K562 (cell line): ENCODE results near the gene EEF2. TPM values are rescaled to one million over a fixed set of nuclear protein-coding genes. Genes with fewer than 3 reads are reported as not detected.
A peak's percentile ranks its signal among the peaks of the same experiment; 100 is the strongest.

ENCODE experiments used
- CBX1 ChIP-seq: sonication (generic); IDR thresholded peaks from 2 replicates; pipeline ENCODE4 v1.6.1; 2016; ENCODE audit warnings: antibody characterized with exemption, low read depth, mild to moderate bottlenecking
- FOSL1 ChIP-seq: fragments of 200-800 bp; sonication (Bioruptor generic); conservative IDR thresholded peaks from 2 replicates; pipeline ENCODE4 v1.6.1; 2016; ENCODE audit warnings: missing genetic modification characterization, missing compliant biosample characterization
- MAZ ChIP-seq, 2 experiments: fragments of 450-650 bp in 1 of 2; sonication (generic) in 1 of 2; formaldehyde crosslinking; IDR thresholded peaks in 1 of 2; conservative IDR thresholded peaks in 1 of 2; 2 replicates each; pipeline versions ENCODE4 v1.4.0 to v1.5.0; 2020; ENCODE audit warnings: mild to moderate bottlenecking in 1 of 2, missing genetic modification reagents in 1 of 2
- MBD2 ChIP-seq: sonication (generic); IDR thresholded peaks from 2 replicates; pipeline ENCODE4 v1.6.1; 2016; ENCODE audit warnings: low read depth, borderline replicate concordance
- NR2C2 ChIP-seq, 2 experiments: fragments of 200-800 bp in 1 of 2; sonication (Bioruptor generic) in 1 of 2; sonication (generic) in 1 of 2; formaldehyde crosslinking in 1 of 2; IDR thresholded peaks; 2 replicates each; pipeline versions ENCODE4 v1.6.1 to v1.8.0; 2016 to 2022; ENCODE audit warnings: mild to moderate bottlenecking in 1 of 2, missing compliant biosample characterization in 1 of 2, missing genetic modification characterization in 1 of 2, missing genetic modification reagents in 1 of 2
- POLR2A ChIP-seq: fragments of 450-650 bp; conservative IDR thresholded peaks from 2 replicates; pipeline ENCODE4 v1.6.1; 2016
- POLR2G ChIP-seq: fragments of 200-400 bp; formaldehyde crosslinking; IDR thresholded peaks from 2 replicates; pipeline ENCODE4 v1.6.1; 2017; ENCODE audit warnings: low read depth, mild to moderate bottlenecking, antibody characterized with exemption, low read length, moderate library complexity
- RBFOX2 ChIP-seq: fragments of 200-400 bp; formaldehyde crosslinking; IDR thresholded peaks from 2 replicates; pipeline ENCODE4 v1.6.1; 2017; ENCODE audit warnings: low read depth, mild to moderate bottlenecking, low read length, moderate library complexity
- SMARCA4 ChIP-seq: fragments of 450-650 bp; IDR thresholded peaks from 2 replicates; pipeline ENCODE4 v1.6.1; 2016
- TBL1XR1 ChIP-seq, 2 experiments: IDR thresholded peaks; 2 replicates each; pipeline ENCODE4 v1.6.1; 2012; ENCODE audit warnings: improper control_type of control experiment in 2 of 2, low read length in 2 of 2, mild to moderate bottlenecking in 1 of 2
- ZC3H8 ChIP-seq: fragments of 450-650 bp; IDR thresholded peaks from 2 replicates; pipeline ENCODE4 v1.6.1; 2017
- ZFX ChIP-seq: sonication (generic); formaldehyde crosslinking; IDR thresholded peaks from 2 replicates; pipeline ENCODE4 v1.8.0; 2022; ENCODE audit warnings: mild to moderate bottlenecking, missing genetic modification reagents, moderate library complexity
- ZNF175 ChIP-seq: fragments of 200-800 bp; sonication (Bioruptor generic); IDR thresholded peaks from 2 replicates; pipeline ENCODE4 v1.6.1; 2016; ENCODE audit warnings: low read depth, mild to moderate bottlenecking, missing genetic modification characterization, missing compliant biosample characterization
- polyA plus RNA-seq, 8 experiments: library from polyadenylated mRNA; depleted of rRNA in 4 of 8; stranded (reverse) in 5 of 8; unstranded in 3 of 8; fragments of >200 nt; fragmentation: Nextera tagmentation in 2 of 8; fragmentation: Illumina TruSeq in 1 of 8; extraction: Ambion mirVana in 2 of 8; extraction: Trizol in 1 of 8; gene quantifications; 2 replicates each; pipeline versions ENCODE4 v1.2.1 to v1.2.3, GENCODE V29; 2011 to 2014; ENCODE audit warnings: inconsistent platforms in 1 of 8, missing spikeins in 1 of 8
- total RNA-seq, 7 experiments: library from RNA; depleted of rRNA in 6 of 7; stranded (reverse); fragments of >200 nt in 6 of 7; fragmentation: Illumina TruSeq in 2 of 7; extraction: Trizol in 2 of 7; gene quantifications; 2 replicates each; pipeline versions ENCODE4 v1.2.1 to v1.2.3, GENCODE V29; 2011 to 2021; ENCODE audit warnings: low replicate concordance in 1 of 7
- TF ChIP-seq, protein P1 (sequence below), 3 experiments: fragments of 200-800 bp in 1 of 3; sonication (Bioruptor generic) in 1 of 3; sonication (generic) in 1 of 3; formaldehyde crosslinking in 1 of 3; IDR thresholded peaks; 2 replicates each; pipeline versions ENCODE4 v1.6.1 to v1.8.0; 2016 to 2022; ENCODE audit warnings: mild to moderate bottlenecking in 2 of 3, missing compliant biosample characterization in 2 of 3, missing genetic modification characterization in 2 of 3, missing genetic modification reagents in 1 of 3
- TF ChIP-seq, protein P2 (sequence below), 2 experiments: fragments of 450-650 bp in 1 of 2; sonication (generic) in 1 of 2; formaldehyde crosslinking in 1 of 2; IDR thresholded peaks; 2 replicates each; pipeline versions ENCODE4 v1.7.1 to v1.9.0; 2016 to 2022; ENCODE audit warnings: inconsistent platforms in 1 of 2, mild to moderate bottlenecking in 1 of 2, missing genetic modification reagents in 1 of 2

The EEF2 gene
- total and polyA plus RNA-seq, 9 of the 15 experiments (the other 6 are each of a cell fraction or from before 2014, with no cell fraction given): 372 to 3,003 (median 1,453) TPM

DNA sequence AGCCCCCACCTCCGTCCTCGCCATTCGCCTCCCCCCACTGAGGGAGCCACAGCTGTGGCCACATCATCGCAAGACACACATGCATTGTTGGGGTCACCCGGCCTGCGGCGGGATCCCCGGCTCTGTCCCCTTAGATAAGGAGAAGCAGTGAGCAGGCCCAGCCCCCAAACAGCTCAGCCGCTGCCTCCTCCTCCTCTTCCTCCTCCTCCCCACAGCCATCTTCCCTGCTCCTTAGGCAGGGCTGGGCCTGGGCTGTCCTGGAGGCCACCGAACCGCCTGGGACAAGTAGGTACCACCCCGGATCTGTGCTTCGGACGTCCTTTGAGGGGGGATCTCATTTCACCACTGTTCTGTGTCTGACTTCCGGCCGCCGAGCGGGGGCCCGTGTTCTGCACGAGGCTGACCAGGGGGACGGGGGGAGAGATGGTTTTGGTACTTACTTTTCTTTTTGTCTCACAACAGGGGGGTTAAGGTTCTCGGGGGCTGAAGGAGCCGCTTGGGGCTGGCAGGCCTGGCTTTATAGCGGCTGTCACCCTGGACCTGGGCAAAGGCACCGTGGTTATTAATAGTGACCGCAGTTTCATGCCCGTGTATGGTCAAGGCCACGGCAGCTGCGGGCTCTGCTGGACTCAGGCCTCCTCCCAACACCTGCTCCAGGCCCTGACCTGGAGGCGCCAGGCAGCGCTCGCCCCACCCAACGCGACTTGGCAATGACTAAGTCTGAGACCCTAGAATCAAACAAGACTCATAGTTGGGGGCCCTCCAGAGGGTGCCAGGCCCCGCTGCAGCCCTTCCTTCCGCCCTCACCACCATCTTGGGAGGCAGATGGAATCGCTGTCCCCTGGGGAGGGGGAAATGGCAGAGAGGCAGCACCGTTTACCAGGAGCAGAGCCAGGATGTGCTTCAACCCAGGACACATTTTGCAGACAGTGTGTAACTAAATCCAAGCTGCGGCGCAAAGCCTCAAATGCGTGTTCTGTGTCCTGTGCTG lies 34.1 kb downstream of the EEF2 start (continued):
- TF ChIP-seq ZFX: peak; percentile 79
- TF ChIP-seq ZC3H8: 0 out of 2 replicates have a peak, but pooled peaks have one; percentile 58
- TF ChIP-seq, protein P1, sequence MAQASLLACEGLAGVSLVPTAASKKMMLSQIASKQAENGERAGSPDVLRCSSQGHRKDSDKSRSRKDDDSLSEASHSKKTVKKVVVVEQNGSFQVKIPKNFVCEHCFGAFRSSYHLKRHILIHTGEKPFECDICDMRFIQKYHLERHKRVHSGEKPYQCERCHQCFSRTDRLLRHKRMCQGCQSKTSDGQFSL (CRISPR knock-in tag; IDR thresholded peaks at IDR 0.05): peak; percentile 75; the same call in 1 of the 2 replicates
- TF ChIP-seq, protein P1 (tag; IDR thresholded peaks at IDR 0.05): no peak
- peak; percentile 75 for TF ChIP-seq RBFOX2
- peak in 1 of 2 experiments; percentile 42; a peak in 1 of 4 replicates for TF ChIP-seq TBL1XR1 (IDR thresholded peaks at IDR 0.05; ENCODE audit: low read length in 2 of 2)
- peak; percentile 13 to 49; a peak in 3 of 4 replicates for TF ChIP-seq MAZ (CRISPR knock-in tag; conservative IDR thresholded peaks at IDR 0.05 in 1 of 2, IDR thresholded peaks at IDR 0.05 in 1 of 2)
- TF ChIP-seq POLR2G: peak; percentile 72
- 0 out of 2 replicates have a peak, but pooled peaks have one; percentile 50 for TF ChIP-seq NR2C2 (CRISPR knock-in tag; IDR thresholded peaks at IDR 0.05)
- TF ChIP-seq NR2C2 (tag; IDR thresholded peaks at IDR 0.05): no peak
- TF ChIP-seq ZNF175 (CRISPR knock-in tag): peak; percentile 75
- peak; percentile 31; the same call in 1 of the 2 replicates for TF ChIP-seq FOSL1
- TF ChIP-seq SMARCA4: peak; percentile 68
- TF ChIP-seq MBD2: peak; percentile 21
- TF ChIP-seq CBX1: 0 out of 2 replicates have a peak, but pooled peaks have one; percentile 11
- TF ChIP-seq, protein P2, sequence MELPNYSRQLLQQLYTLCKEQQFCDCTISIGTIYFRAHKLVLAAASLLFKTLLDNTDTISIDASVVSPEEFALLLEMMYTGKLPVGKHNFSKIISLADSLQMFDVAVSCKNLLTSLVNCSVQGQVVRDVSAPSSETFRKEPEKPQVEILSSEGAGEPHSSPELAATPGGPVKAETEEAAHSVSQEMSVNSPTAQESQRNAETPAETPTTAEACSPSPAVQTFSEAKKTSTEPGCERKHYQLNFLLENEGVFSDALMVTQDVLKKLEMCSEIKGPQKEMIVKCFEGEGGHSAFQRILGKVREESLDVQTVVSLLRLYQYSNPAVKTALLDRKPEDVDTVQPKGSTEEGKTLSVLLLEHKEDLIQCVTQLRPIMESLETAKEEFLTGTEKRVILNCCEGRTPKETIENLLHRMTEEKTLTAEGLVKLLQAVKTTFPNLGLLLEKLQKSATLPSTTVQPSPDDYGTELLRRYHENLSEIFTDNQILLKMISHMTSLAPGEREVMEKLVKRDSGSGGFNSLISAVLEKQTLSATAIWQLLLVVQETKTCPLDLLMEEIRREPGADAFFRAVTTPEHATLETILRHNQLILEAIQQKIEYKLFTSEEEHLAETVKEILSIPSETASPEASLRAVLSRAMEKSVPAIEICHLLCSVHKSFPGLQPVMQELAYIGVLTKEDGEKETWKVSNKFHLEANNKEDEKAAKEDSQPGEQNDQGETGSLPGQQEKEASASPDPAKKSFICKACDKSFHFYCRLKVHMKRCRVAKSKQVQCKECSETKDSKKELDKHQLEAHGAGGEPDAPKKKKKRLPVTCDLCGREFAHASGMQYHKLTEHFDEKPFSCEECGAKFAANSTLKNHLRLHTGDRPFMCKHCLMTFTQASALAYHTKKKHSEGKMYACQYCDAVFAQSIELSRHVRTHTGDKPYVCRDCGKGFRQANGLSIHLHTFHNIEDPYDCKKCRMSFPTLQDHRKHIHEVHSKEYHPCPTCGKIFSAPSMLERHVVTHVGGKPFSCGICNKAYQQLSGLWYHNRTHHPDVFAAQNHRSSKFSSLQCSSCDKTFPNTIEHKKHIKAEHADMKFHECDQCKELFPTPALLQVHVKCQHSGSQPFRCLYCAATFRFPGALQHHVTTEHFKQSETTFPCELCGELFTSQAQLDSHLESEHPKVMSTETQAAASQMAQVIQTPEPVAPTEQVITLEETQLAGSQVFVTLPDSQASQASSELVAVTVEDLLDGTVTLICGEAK (IDR thresholded peaks at IDR 0.05): peak; percentile 61
- TF ChIP-seq, protein P2 (CRISPR knock-in tag; IDR thresholded peaks at IDR 0.05): no peak
- TF ChIP-seq POLR2A: peak; percentile 42
